CD8-positive, alpha-beta memory T cell (primary cell): Measurements from ENCODE around the gene HSP90AA1. TPM values are rescaled to one million over a fixed set of nuclear protein-coding genes. Genes with fewer than 3 reads are reported as not detected.

Experiments
- CTCF ChIA-PET: fragments of 350-600 bp; sonication (Branson Sonifier 250); formaldehyde crosslinking; loops from one replicate; lab custom pipeline; 2021; ENCODE audit warnings: antibody characterized with exemption; lab: Charles Lee
- POLR2A ChIA-PET: fragments of 350-600 bp; sonication (Branson Sonifier 250); formaldehyde crosslinking; loops from one replicate; lab custom pipeline; 2021; ENCODE audit warnings: antibody characterized with exemption; lab: Charles Lee
- DNase-seq, 5 donors: peaks; one replicate each; pipeline versions ENCODE4 v3.0.0 to v3.0.0-alpha.2; 2020 to 2022; ENCODE audit warnings: mixed read lengths in 1 of 5
- H3K27ac ChIP-seq: one replicate; pipeline ENCODE4 v1.7.0; 2013; ENCODE audit warnings: low read depth, mild to moderate bottlenecking, low read length, moderate library complexity
- H3K27me3 ChIP-seq: 2 replicates; pipeline ENCODE4 v1.7.0; 2013; ENCODE audit warnings: low read length, mild to moderate bottlenecking; ENCODE audit not compliant: insufficient read depth, poor library complexity, severe bottlenecking
- H3K36me3 ChIP-seq: 2 replicates; pipeline ENCODE4 v1.7.0; 2013; ENCODE audit warnings: mild to moderate bottlenecking, low read length, moderate library complexity; ENCODE audit not compliant: insufficient read depth
- H3K4me1 ChIP-seq: 2 replicates; pipeline ENCODE4 v1.7.0; 2013; ENCODE audit warnings: mild to moderate bottlenecking, low read length, moderate library complexity; ENCODE audit not compliant: insufficient read depth
- H3K4me3 ChIP-seq: 2 replicates; pipeline ENCODE4 v1.7.0; 2013; ENCODE audit warnings: mild to moderate bottlenecking, low read length
- H3K9me3 ChIP-seq: 2 replicates; pipeline ENCODE4 v1.7.0; 2013; ENCODE audit warnings: mild to moderate bottlenecking, low read length
- H3K27ac Mint-ChIP-seq, 8 donors: one replicate each; pipeline ENCODE4 v1.8.0; 2020 to 2021; ENCODE audit warnings: mixed read lengths in 8 of 8, mild to moderate bottlenecking in 6 of 8, inconsistent platforms in 3 of 8, moderate library complexity in 3 of 8
- H3K27me3 Mint-ChIP-seq, 2 donors: one replicate each; pipeline ENCODE4 v1.8.0; 2020 to 2021; ENCODE audit warnings: mixed read lengths in 2 of 2, mild to moderate bottlenecking in 1 of 2, moderate library complexity in 1 of 2
- H3K36me3 Mint-ChIP-seq, 3 donors: one replicate each; pipeline ENCODE4 v1.8.0; 2020 to 2021; ENCODE audit warnings: mixed read lengths in 3 of 3, inconsistent platforms in 1 of 3, mild to moderate bottlenecking in 1 of 3
- H3K4me1 Mint-ChIP-seq, 3 donors: one replicate each; pipeline ENCODE4 v1.8.0; 2020 to 2021; ENCODE audit warnings: mixed read lengths in 3 of 3, inconsistent platforms in 1 of 3, mild to moderate bottlenecking in 1 of 3
- H3K4me3 Mint-ChIP-seq, 7 donors: one replicate each; pipeline ENCODE4 v1.8.0; 2020 to 2021; ENCODE audit warnings: mixed read lengths in 7 of 7, mild to moderate bottlenecking in 6 of 7, moderate library complexity in 4 of 7, inconsistent platforms in 2 of 7
- H3K9me3 Mint-ChIP-seq, 5 donors: one replicate each; pipeline ENCODE4 v1.8.0; 2020 to 2022; ENCODE audit warnings: mixed read lengths in 5 of 5, mild to moderate bottlenecking in 3 of 5, moderate library complexity in 2 of 5, inconsistent platforms in 1 of 5
- polyA plus RNA-seq: library from polyadenylated mRNA; unstranded; fragments of 300-500 nt; fragmentation: Illumina TruSeq; gene quantifications from one replicate; pipeline ENCODE4 v1.2.3, GENCODE V29; 2021
- total RNA-seq, 2 experiments: library from RNA; stranded (reverse); gene quantifications; one replicate each; pipeline ENCODE4 v1.2.3, GENCODE V29; 2021

The HSP90AA1 gene
- total and polyA plus RNA-seq, 3 experiments from 2014 or later, result 579 to 1,586 (median 1,459) TPM

- H3K36me3 Mint-ChIP-seq, result peaks cover 10 to 95% (median 28%) of the 10 kb centered on the region in 3 donors
- ChIA-PET CTCF (no interaction called here), POLR2A (no interaction called here)
- no peaks in the 10 kb centered on the region for H3K4me1 ChIP-seq
- no peaks in the 10 kb centered on the region for H3K4me1 Mint-ChIP-seq
- no peak for DNase-seq
- no peaks in the 10 kb centered on the region for H3K27me3 ChIP-seq
- peaks cover 85% of the 10 kb centered on the region for H3K36me3 ChIP-seq
- no peak overlapping the region for H3K4me3 ChIP-seq
- H3K9me3 Mint-ChIP-seq, result no peaks in the 10 kb centered on the region
- H3K4me3 Mint-ChIP-seq, result no peak overlapping the region
- no peaks in the 10 kb centered on the region for H3K27me3 Mint-ChIP-seq
- no peak overlapping the region for H3K27ac Mint-ChIP-seq
- no peaks in the 10 kb centered on the region for H3K9me3 ChIP-seq
- no peak overlapping the region for H3K27ac ChIP-seq
Measured at GRCh38 chr14:102040153-102040552, 46.7 kb downstream of the HSP90AA1 start.

DNA sequence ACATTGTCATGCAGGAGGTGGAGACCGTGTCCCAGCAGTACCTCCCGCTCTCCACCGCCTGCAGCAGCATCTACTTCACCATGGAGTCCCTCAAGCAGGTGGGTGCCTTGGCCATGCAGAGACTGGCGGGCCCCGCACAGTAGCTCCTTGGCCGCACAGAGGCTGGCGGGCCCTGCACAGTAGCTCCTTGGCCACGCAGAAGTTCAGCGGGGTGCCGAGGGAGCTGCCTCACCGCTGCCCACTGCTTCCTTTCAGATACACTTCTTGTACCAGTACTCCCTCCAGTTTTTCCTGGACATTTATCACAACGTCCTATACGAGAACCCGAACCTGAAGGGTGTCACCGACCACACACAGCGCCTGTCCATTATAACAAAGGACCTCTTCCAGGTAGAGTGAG lies 47.7 kb downstream of the HSP90AA1 start:
- CTCF ChIA-PET, result no interaction called here
- Histone ChIP-seq H3K9me3 (no peaks in the 10 kb centered on the region), H3K4me3 (no peak overlapping the region), H3K27ac (no peak overlapping the region), H3K36me3 (peaks cover 83% of the 10 kb centered on the region), H3K4me1 (no peaks in the 10 kb centered on the region), H3K27me3 (no peaks in the 10 kb centered on the region)
- H3K4me1 Mint-ChIP-seq, result no peaks in the 10 kb centered on the region
- peak overlapping the region in 1 of 7 donors; percentile 27 for H3K4me3 Mint-ChIP-seq
- no peaks in the 10 kb centered on the region for H3K27me3 Mint-ChIP-seq
- peaks cover 10 to 91% (median 31%) of the 10 kb centered on the region in 3 donors for H3K36me3 Mint-ChIP-seq
- no peak overlapping the region for H3K27ac Mint-ChIP-seq
- POLR2A ChIA-PET, result no interaction called here
- no peaks in the 10 kb centered on the region for H3K9me3 Mint-ChIP-seq
- DNase-seq, result no peak

DNA sequence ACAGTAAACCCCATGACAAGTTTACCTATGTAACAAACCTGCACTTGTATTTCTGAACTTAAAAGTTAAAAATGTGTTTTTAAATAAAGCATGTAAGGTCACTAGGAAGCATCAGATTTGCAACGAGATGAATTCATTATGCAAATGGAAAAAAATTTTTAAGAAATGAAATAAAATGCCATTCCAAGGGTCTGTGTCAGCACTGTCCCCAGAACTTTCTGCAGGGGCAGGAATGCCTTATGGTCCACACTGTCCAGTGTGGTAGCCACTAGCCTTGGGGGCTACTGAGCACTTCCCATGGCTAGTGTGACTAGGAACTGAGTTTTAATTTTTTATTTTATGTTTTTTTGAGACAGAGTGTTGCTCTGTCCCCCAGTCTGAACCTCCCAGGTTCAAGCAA lies 49.2 kb downstream of the HSP90AA1 start:
- Histone ChIP-seq H3K27me3 (no peaks in the 10 kb centered on the region), H3K9me3 (no peaks in the 10 kb centered on the region), H3K27ac (no peak overlapping the region), H3K4me3 (no peak overlapping the region), H3K36me3 (peaks cover 83% of the 10 kb centered on the region), H3K4me1 (no peaks in the 10 kb centered on the region)
- peaks cover 16 to 92% (median 38%) of the 10 kb centered on the region in 3 donors for H3K36me3 Mint-ChIP-seq
- no peak for DNase-seq
- CTCF ChIA-PET, result no interaction called here
- no peak overlapping the region for H3K4me3 Mint-ChIP-seq
- no peaks in the 10 kb centered on the region for H3K27me3 Mint-ChIP-seq
- POLR2A ChIA-PET, result interaction anchor here (1.2 kb wide), 1 partner anchor 10 kb away, joined by 3 read pairs; no protein-coding TSS in a partner anchor
- no peaks in the 10 kb centered on the region for H3K9me3 Mint-ChIP-seq
- H3K4me1 Mint-ChIP-seq, result no peaks in the 10 kb centered on the region
- H3K27ac Mint-ChIP-seq, result peak overlapping the region in 1 of 8 donors; percentile 1

- CTCF ChIA-PET, result no interaction called here
- Mint-ChIP-seq H3K27ac (peak overlapping the region in 1 of 8 donors; percentile 88), H3K36me3 (peaks cover 12 to 87% (median 34%) of the 10 kb centered on the region in 3 donors), H3K9me3 (no peaks in the 10 kb centered on the region), H3K4me3 (no peak overlapping the region), H3K4me1 (no peaks in the 10 kb centered on the region), H3K27me3 (no peaks in the 10 kb centered on the region)
- Histone ChIP-seq H3K36me3 (peaks cover 78% of the 10 kb centered on the region), H3K27me3 (no peaks in the 10 kb centered on the region), H3K4me3 (no peak overlapping the region), H3K9me3 (no peaks in the 10 kb centered on the region), H3K27ac (no peak overlapping the region), H3K4me1 (no peaks in the 10 kb centered on the region)
- POLR2A ChIA-PET, result no interaction called here
- DNase-seq, result no peak
Measured at GRCh38 chr14:102035914-102036313, 50.9 kb downstream of the HSP90AA1 start.

DNA sequence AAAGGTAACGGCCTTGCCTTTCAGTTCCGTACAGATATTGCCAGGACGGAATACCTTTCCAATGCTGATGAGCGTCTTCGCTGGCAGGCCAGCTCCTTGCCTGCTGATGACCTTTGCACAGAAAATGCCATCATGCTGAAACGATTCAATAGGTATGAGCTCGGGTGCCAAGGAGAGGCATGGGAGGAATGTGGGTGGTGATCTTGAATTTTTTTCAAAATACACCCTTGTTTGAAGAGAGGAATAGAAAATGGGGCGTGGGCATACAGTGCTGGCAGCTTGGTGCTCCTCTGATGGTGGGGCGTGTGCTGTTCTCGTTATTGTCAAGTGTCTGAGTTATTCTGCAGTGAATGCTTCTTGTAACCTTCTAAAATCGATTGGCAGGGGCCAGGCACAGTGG lies 52.5 kb downstream of the HSP90AA1 start:
- no peak overlapping the region for H3K27ac Mint-ChIP-seq
- ChIA-PET CTCF (interaction anchor here (2.4 kb wide), 1 partner anchor 63 kb away, joined by 13 read pairs; no protein-coding TSS in a partner anchor), POLR2A (no interaction called here)
- Histone ChIP-seq H3K4me1 (no peaks in the 10 kb centered on the region), H3K9me3 (no peaks in the 10 kb centered on the region), H3K4me3 (no peak overlapping the region), H3K27me3 (no peaks in the 10 kb centered on the region), H3K27ac (no peak overlapping the region), H3K36me3 (peaks cover 79% of the 10 kb centered on the region)
- H3K36me3 Mint-ChIP-seq, result peaks cover 12 to 87% (median 41%) of the 10 kb centered on the region in 3 donors
- H3K9me3 Mint-ChIP-seq, result no peaks in the 10 kb centered on the region
- no peak overlapping the region for H3K4me3 Mint-ChIP-seq
- no peaks in the 10 kb centered on the region for H3K27me3 Mint-ChIP-seq
- DNase-seq, result no peak
- H3K4me1 Mint-ChIP-seq, result no peaks in the 10 kb centered on the region

GRCh38 chr14:102033241-102033640 lies 53.6 kb downstream of the HSP90AA1 start:
- Mint-ChIP-seq H3K4me1 (no peaks in the 10 kb centered on the region), H3K9me3 (no peaks in the 10 kb centered on the region), H3K27me3 (no peaks in the 10 kb centered on the region), H3K4me3 (no peak overlapping the region), H3K36me3 (peaks cover 12 to 87% (median 44%) of the 10 kb centered on the region in 3 donors), H3K27ac (peak overlapping the region in 1 of 8 donors; percentile 13)
- ChIA-PET CTCF (interaction anchor here (1.8 to 2.4 kb wide), 2 partner anchors 30 to 64 kb away, joined by 3 to 13 read pairs; no protein-coding TSS in a partner anchor), POLR2A (interaction anchor here (0.5 kb wide), 1 partner anchor 74 kb away, joined by 3 read pairs; no protein-coding TSS in a partner anchor)
- no peak overlapping the region for H3K27ac ChIP-seq
- no peaks in the 10 kb centered on the region for H3K9me3 ChIP-seq
- peaks cover 80% of the 10 kb centered on the region for H3K36me3 ChIP-seq
- no peak overlapping the region for H3K4me3 ChIP-seq
- no peaks in the 10 kb centered on the region for H3K4me1 ChIP-seq
- no peak for DNase-seq
- H3K27me3 ChIP-seq, result no peaks in the 10 kb centered on the region

Other genes with a start within 250 kb of the HSP90AA1 start
- 100 to 1,000 TPM; 241 to 249 TPM for gene DYNC1H1, start 122.5 kb downstream of the HSP90AA1 start, total RNA-seq
- gene DYNC1H1, start 122.5 kb downstream of the HSP90AA1 start, polyA plus RNA-seq, result 59.7 TPM
- gene WDR20, start 52.9 kb upstream of the HSP90AA1 start, total RNA-seq, result 10 to 100 TPM; 32.8 to 35.2 TPM
- gene WDR20, start 52.9 kb upstream of the HSP90AA1 start, polyA plus RNA-seq, result 16.8 TPM
- gene MOK, start 218.1 kb upstream of the HSP90AA1 start, total RNA-seq, result 1 to 10 TPM; 5.8 to 7.3 TPM
- gene MOK, start 218.1 kb upstream of the HSP90AA1 start, polyA plus RNA-seq, result 2.8 TPM
- gene ZNF839, start 232.7 kb upstream of the HSP90AA1 start, total RNA-seq, result 10 to 100 TPM; 12.9 to 14.0 TPM
- 7.2 TPM for gene ZNF839, start 232.7 kb upstream of the HSP90AA1 start, polyA plus RNA-seq